GM12878 (cell line): ENCODE results near the gene PATL2. TPM values are rescaled to one million over a fixed set of nuclear protein-coding genes. Genes with fewer than 3 reads are reported as not detected.

Source experiments
- ATAC-seq: fragments of 200-7000 bp; cut with Tn5 transposase; 3 replicates; pipeline ENCODE4 v1.9.1; 2020; ENCODE audit warnings: mild to moderate bottlenecking, moderate library complexity
- BruUV-seq: library from RNA; stranded (reverse); fragments of 400-500 nt; replicated peaks from 2 replicates; lab custom pipeline; 2021; lab: Mats Ljungman, UMichigan
- CTCF ChIA-PET: fragments of 300-600 bp; sonication (Branson Sonifier 250); formaldehyde crosslinking; extraction: SDS; loops from one replicate; lab custom pipeline; 2021; ENCODE audit warnings: inconsistent platforms; lab: Yijun Ruan, JAX
- POLR2A ChIA-PET: fragments of 350-600 bp; formaldehyde crosslinking; extraction: SDS; loops from one replicate; lab custom pipeline; 2021; ENCODE audit warnings: inconsistent platforms; lab: Charles Lee
- RAD21 ChIA-PET: fragments of 300-600 bp; sonication (Branson Sonifier 250); formaldehyde crosslinking; loops from one replicate; lab custom pipeline; 2023; ENCODE audit warnings: antibody characterized with exemption; ENCODE audit not compliant: unreplicated experiment; lab: Charles Lee
- SMC1A ChIA-PET: fragments of 300-600 bp; sonication (Branson Sonifier 250); formaldehyde crosslinking; loops from one replicate; lab custom pipeline; 2023; ENCODE audit not compliant: unreplicated experiment, uncharacterized antibody; lab: Charles Lee
- DNase-seq: peaks from one replicate; pipeline ENCODE4 v3.0.0-alpha.2; 2011; ENCODE audit warnings: low read depth, low spot score
- FAIRE-seq: peaks from 3 replicates; lab custom pipeline; 2011; peaks lifted over from hg19 to GRCh38; lab: Jason Lieb, UNC
- H2AFZ ChIP-seq: 2 replicates; pipeline ENCODE4 v1.6.0; 2011; ENCODE audit warnings: low read depth, low read length, control low read depth; ENCODE audit not compliant: control insufficient read depth
- H3K27ac ChIP-seq: 2 replicates; pipeline ENCODE4 v1.5.1; 2011; ENCODE audit warnings: control low read depth; ENCODE audit not compliant: control insufficient read depth, insufficient read depth
- H3K27me3 ChIP-seq, 2 experiments: replicated peaks in 1 of 2; 2 replicates each; pipeline versions ENCODE4 v1.6.0 to v1.6.1; 2011; ENCODE audit warnings: low read length in 1 of 2; ENCODE audit not compliant: control insufficient read depth in 2 of 2, insufficient read depth in 2 of 2
- H3K36me3 ChIP-seq, 2 experiments: 2 replicates each; pipeline ENCODE4 v1.5.1; 2011; ENCODE audit warnings: low read length in 1 of 2; ENCODE audit not compliant: control insufficient read depth in 2 of 2, insufficient read depth in 2 of 2
- H3K4me1 ChIP-seq: 2 replicates; pipeline ENCODE4 v1.6.1; 2011; ENCODE audit warnings: mild to moderate bottlenecking, low read length, moderate library complexity, mixed read lengths; ENCODE audit not compliant: control insufficient read depth, insufficient read depth
- H3K4me2 ChIP-seq: 2 replicates; pipeline ENCODE4 v1.6.0; 2011; ENCODE audit warnings: control low read depth; ENCODE audit not compliant: control insufficient read depth, insufficient read depth
- H3K4me3 ChIP-seq: fragments of 200-600 bp; sonication (generic); 2 replicates; pipeline ENCODE4 v1.5.1; 2016
- H3K79me2 ChIP-seq: 2 replicates; pipeline ENCODE4 v1.6.0; 2011; ENCODE audit warnings: low read length; ENCODE audit not compliant: control insufficient read depth, insufficient read depth
- H3K9ac ChIP-seq: 2 replicates; pipeline ENCODE4 v1.8.0; 2011; ENCODE audit warnings: low read length, control low read depth, mixed read lengths; ENCODE audit not compliant: control insufficient read depth, insufficient read depth
- H3K9me3 ChIP-seq: replicated peaks from 3 replicates; pipeline ENCODE4 v1.5.1; 2011; ENCODE audit warnings: mild to moderate bottlenecking, low read length; ENCODE audit not compliant: control insufficient read depth, insufficient read depth
- H4K20me1 ChIP-seq: 2 replicates; pipeline ENCODE4 v1.6.0; 2011; ENCODE audit not compliant: control insufficient read depth, insufficient read depth
- ASH2L ChIP-seq: fragments of 300-600, 200-600 bp; sonication (generic); IDR thresholded peaks from 2 replicates; pipeline ENCODE4 v1.6.1; 2017; ENCODE audit warnings: low read depth, mild to moderate bottlenecking, borderline replicate concordance
- ATF7 ChIP-seq: fragments of 450-650 bp; IDR thresholded peaks from 2 replicates; pipeline ENCODE4 v1.6.1; 2016; ENCODE audit warnings: low read depth, mild to moderate bottlenecking
- BCL11A ChIP-seq: IDR thresholded peaks from 2 replicates; pipeline ENCODE4 v1.6.1; 2011; ENCODE audit warnings: low read depth, low read length
- HDAC2 ChIP-seq: fragments of 200-600 bp; sonication (generic); IDR thresholded peaks from 2 replicates; pipeline ENCODE4 v1.6.1; 2017
- MYB ChIP-seq: fragments of 150-350 bp; IDR thresholded peaks from 2 replicates; pipeline ENCODE4 v1.6.1; 2014; ENCODE audit warnings: mild to moderate bottlenecking, low read depth, low read length, borderline replicate concordance
- RCOR1 ChIP-seq: conservative IDR thresholded peaks from 2 replicates; pipeline ENCODE4 v1.6.1; 2012; ENCODE audit warnings: low read depth, low read length, improper control_type of control experiment
- RFX5 ChIP-seq: IDR thresholded peaks from 2 replicates; pipeline ENCODE4 v1.6.1; 2011; ENCODE audit warnings: low read depth, low read length, improper control_type of control experiment
- SIX5 ChIP-seq: IDR thresholded peaks from 2 replicates; pipeline ENCODE4 v1.6.1; 2011; ENCODE audit warnings: mild to moderate bottlenecking, low read depth, low read length, moderate library complexity; ENCODE audit not compliant: severe bottlenecking
- SRF ChIP-seq, 2 experiments: IDR thresholded peaks; 2 replicates each; pipeline ENCODE4 v1.6.1; 2011; ENCODE audit warnings: low read depth in 2 of 2, low read length in 2 of 2, mild to moderate bottlenecking in 1 of 2, moderate library complexity in 1 of 2
- SUZ12 ChIP-seq: fragments of 200-600 bp; sonication (generic); IDR thresholded peaks from one replicate; pipeline ENCODE4 v1.6.1; 2018; ENCODE audit warnings: antibody characterized with exemption, mild to moderate bottlenecking; ENCODE audit not compliant: unreplicated experiment
- ZNF207 ChIP-seq: fragments of 450-650 bp; IDR thresholded peaks from 2 replicates; pipeline ENCODE4 v1.6.1; 2014; ENCODE audit warnings: antibody characterized with exemption, mild to moderate bottlenecking, borderline replicate concordance
- WGBS: methylation state at CpG from one replicate; pipeline ENCODE4 v1.1.6; 2016; ENCODE audit warnings: low lambda C conversion rate; ENCODE audit not compliant: insufficient replicate concordance, insufficient coverage; ENCODE audit errors: missing lambda C conversion rate; 5-methylcytosine and 5-hydroxymethylcytosine counted together
- in situ Hi-C: fragments of 300-500 bp; cut with MboI; formaldehyde crosslinking; loops from 9 replicates; pipeline ENCODE4 v1.14.3; 2018; ENCODE audit warnings: mixed read lengths
- intact Hi-C: fragments of 100-400 bp; cut with micrococcal nuclease; formaldehyde crosslinking; loops from one replicate; pipeline ENCODE4 v1.14.2; 2022; ENCODE audit not compliant: unreplicated experiment
- polyA plus RNA-seq, 11 experiments: library from polyadenylated mRNA; depleted of rRNA in 4 of 11; unstranded in 6 of 11; stranded (reverse) in 5 of 11; fragments of >200 nt; fragmentation: Nextera tagmentation in 4 of 11; fragmentation: Illumina TruSeq in 1 of 11; extraction: Ambion mirVana in 4 of 11; extraction: Trizol in 1 of 11; gene quantifications; 1 replicate in 1 of 11; 2 replicates in 10 of 11; pipeline versions ENCODE4 v1.2.1 to v1.2.3, GENCODE V29; 2011 to 2016; ENCODE audit warnings: inconsistent platforms in 2 of 11, missing spikeins in 2 of 11, low read depth in 1 of 11
- total RNA-seq, 4 experiments: library from RNA; depleted of rRNA in 3 of 4; stranded (reverse); fragments of >200 nt in 3 of 4; fragmentation: Illumina TruSeq in 1 of 4; extraction: Trizol in 1 of 4; gene quantifications; 2 replicates each; pipeline versions ENCODE4 v1.2.1 to v1.2.3, GENCODE V29; 2013 to 2021
- TF ChIP-seq, protein P1 (sequence below): fragments of 450-650 bp; formaldehyde crosslinking; IDR thresholded peaks from 2 replicates; pipeline ENCODE4 v1.4.0; 2022; ENCODE audit warnings: mild to moderate bottlenecking, moderate library complexity
- TF ChIP-seq, protein P2 (sequence below): fragments of 450-650 bp; IDR thresholded peaks from 2 replicates; pipeline ENCODE4 v1.6.1; 2017; ENCODE audit warnings: mild to moderate bottlenecking
- TF ChIP-seq, protein P3 (sequence below): IDR thresholded peaks from 2 replicates; pipeline ENCODE4 v1.6.1; 2012; ENCODE audit warnings: low read length, inconsistent platforms
- TF ChIP-seq, protein P4 (sequence below): IDR thresholded peaks from 2 replicates; pipeline ENCODE4 v1.6.1; 2011; ENCODE audit warnings: mild to moderate bottlenecking, low read depth, low read length, moderate library complexity; ENCODE audit not compliant: insufficient replicate concordance

The PATL2 gene
- total and polyA plus RNA-seq, 10 of the 15 experiments (the other 5 are each of a cell fraction or from before 2014, with no cell fraction given), result 4.2 to 16.2 (median 12.1) TPM

DNA sequence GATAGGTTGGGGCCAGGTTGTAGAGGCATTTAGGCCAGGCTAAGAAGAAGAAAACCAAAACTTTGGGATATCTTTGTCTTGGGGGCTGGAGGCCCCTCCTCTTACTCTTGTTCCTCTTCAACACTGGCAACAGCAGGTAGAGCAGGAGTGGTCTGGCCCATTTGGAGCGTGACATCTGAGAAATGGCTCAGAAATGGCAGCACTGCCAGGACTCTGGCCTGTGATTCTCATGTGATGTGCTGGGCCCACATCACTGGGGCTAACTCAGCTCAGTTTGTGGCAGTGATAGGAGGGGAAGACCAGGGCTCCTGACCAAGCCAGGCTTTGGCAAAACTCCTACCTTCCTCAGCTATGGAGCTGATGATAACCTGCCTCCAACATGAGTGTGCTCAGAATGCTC lies 18.5 kb downstream of the PATL2 start:
- ATAC-seq (no peak), DNase-seq (no peak)
- WGBS, result 100% methylated on average over 1 of the region's 1 CpG
- intact Hi-C loops, result no loop called here
- SMC1A ChIA-PET, result interaction anchor here (0.9 to 1.7 kb wide), 4 partner anchors 29 to 96 kb away, joined by 3 to 6 read pairs (median 3); partner anchors contain the start of gene SPG11
- POLR2A ChIA-PET, result interaction anchor here (0.6 kb wide), 2 partner anchors 35 to 105 kb away, joined by 3 to 4 read pairs; no protein-coding TSS in a partner anchor
- no TSS peak for BruUV-seq
- no peaks in the 10 kb centered on the region for H3K36me3 ChIP-seq
- H3K9ac ChIP-seq, result no peak overlapping the region
- no peak overlapping the region for H3K27ac ChIP-seq
- no peak overlapping the region for H2AFZ ChIP-seq
- H3K4me2 ChIP-seq, result no peak overlapping the region
- no peak for TF ChIP-seq ZNF207
- TF ChIP-seq, protein P1, sequence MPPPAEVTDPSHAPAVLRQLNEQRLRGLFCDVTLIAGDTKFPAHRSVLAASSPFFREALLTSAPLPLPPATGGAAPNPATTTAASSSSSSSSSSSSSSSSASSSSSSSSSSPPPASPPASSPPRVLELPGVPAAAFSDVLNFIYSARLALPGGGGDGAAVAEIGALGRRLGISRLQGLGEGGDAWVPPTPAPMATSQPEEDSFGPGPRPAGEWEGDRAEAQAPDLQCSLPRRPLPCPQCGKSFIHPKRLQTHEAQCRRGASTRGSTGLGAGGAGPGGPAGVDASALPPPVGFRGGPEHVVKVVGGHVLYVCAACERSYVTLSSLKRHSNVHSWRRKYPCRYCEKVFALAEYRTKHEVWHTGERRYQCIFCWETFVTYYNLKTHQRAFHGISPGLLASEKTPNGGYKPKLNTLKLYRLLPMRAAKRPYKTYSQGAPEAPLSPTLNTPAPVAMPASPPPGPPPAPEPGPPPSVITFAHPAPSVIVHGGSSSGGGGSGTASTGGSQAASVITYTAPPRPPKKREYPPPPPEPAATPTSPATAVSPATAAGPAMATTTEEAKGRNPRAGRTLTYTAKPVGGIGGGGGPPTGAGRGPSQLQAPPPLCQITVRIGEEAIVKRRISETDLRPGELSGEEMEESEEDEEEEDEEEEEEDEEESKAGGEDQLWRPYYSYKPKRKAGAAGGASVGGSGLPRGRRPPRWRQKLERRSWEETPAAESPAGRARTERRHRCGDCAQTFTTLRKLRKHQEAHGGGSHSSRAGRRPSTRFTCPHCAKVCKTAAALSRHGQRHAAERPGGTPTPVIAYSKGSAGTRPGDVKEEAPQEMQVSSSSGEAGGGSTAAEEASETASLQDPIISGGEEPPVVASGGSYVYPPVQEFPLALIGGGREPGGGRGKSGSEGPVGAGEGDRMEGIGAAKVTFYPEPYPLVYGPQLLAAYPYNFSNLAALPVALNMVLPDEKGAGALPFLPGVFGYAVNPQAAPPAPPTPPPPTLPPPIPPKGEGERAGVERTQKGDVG, result no peak
- TF ChIP-seq, protein P2, sequence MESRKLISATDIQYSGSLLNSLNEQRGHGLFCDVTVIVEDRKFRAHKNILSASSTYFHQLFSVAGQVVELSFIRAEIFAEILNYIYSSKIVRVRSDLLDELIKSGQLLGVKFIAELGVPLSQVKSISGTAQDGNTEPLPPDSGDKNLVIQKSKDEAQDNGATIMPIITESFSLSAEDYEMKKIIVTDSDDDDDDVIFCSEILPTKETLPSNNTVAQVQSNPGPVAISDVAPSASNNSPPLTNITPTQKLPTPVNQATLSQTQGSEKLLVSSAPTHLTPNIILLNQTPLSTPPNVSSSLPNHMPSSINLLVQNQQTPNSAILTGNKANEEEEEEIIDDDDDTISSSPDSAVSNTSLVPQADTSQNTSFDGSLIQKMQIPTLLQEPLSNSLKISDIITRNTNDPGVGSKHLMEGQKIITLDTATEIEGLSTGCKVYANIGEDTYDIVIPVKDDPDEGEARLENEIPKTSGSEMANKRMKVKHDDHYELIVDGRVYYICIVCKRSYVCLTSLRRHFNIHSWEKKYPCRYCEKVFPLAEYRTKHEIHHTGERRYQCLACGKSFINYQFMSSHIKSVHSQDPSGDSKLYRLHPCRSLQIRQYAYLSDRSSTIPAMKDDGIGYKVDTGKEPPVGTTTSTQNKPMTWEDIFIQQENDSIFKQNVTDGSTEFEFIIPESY, result no peak
- no peak for TF ChIP-seq HDAC2
- TF ChIP-seq RCOR1, result no peak
- TF ChIP-seq, protein P3, sequence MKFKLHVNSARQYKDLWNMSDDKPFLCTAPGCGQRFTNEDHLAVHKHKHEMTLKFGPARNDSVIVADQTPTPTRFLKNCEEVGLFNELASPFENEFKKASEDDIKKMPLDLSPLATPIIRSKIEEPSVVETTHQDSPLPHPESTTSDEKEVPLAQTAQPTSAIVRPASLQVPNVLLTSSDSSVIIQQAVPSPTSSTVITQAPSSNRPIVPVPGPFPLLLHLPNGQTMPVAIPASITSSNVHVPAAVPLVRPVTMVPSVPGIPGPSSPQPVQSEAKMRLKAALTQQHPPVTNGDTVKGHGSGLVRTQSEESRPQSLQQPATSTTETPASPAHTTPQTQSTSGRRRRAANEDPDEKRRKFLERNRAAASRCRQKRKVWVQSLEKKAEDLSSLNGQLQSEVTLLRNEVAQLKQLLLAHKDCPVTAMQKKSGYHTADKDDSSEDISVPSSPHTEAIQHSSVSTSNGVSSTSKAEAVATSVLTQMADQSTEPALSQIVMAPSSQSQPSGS, result no peak
- no peak for TF ChIP-seq ATF7
- no peak for TF ChIP-seq BCL11A
- no peak for TF ChIP-seq SUZ12
- TF ChIP-seq SRF (IDR thresholded peaks at IDR 0.05; ENCODE audit: low read depth in 2 of 2, low read length in 2 of 2), result no peak
- no peak for TF ChIP-seq SIX5
- no peak for TF ChIP-seq ASH2L
- no peak for TF ChIP-seq RFX5
- TF ChIP-seq, protein P4, sequence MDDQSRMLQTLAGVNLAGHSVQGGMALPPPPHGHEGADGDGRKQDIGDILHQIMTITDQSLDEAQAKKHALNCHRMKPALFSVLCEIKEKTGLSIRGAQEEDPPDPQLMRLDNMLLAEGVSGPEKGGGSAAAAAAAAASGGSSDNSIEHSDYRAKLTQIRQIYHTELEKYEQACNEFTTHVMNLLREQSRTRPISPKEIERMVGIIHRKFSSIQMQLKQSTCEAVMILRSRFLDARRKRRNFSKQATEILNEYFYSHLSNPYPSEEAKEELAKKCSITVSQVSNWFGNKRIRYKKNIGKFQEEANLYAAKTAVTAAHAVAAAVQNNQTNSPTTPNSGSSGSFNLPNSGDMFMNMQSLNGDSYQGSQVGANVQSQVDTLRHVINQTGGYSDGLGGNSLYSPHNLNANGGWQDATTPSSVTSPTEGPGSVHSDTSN, result no peak
- no peak for TF ChIP-seq MYB
- TF ChIP-seq, all 136 proteins: peak for 0
- Histone ChIP-seq H3K79me2 (no peaks in the 10 kb centered on the region), H4K20me1 (no peaks in the 10 kb centered on the region), H3K4me1 (no peaks in the 10 kb centered on the region), H3K9me3 (no peaks in the 10 kb centered on the region; the same call in 2 of the 3 replicates), H3K27me3 (no peaks in the 10 kb centered on the region; a peak in 1 of 4 replicates), H3K4me3 (no peak overlapping the region)
- RAD21 ChIA-PET, result interaction anchor here (1.4 kb wide), 1 partner anchor 18 kb away, joined by 4 read pairs; the partner anchor contains the start of genes B2M and PATL2
- in situ Hi-C loops, result no loop called here
- CTCF ChIA-PET, result interaction anchor here (1.0 to 2.5 kb wide), 3 partner anchors 9 to 26 kb away, joined by 3 to 12 read pairs (median 4); partner anchors contain the start of genes B2M and PATL2
- no peak for FAIRE-seq
